DMS53 treated with DMSO at 0.1 percent for 48 hours (cell line): ENCODE results near the gene PRRX2.
A peak's percentile ranks its signal among the peaks of the same experiment; 100 is the strongest.

ENCODE experiments used
- DNase-seq: peaks from one replicate; lab custom pipeline; 2025; ENCODE audit not compliant: unreplicated experiment; lab: John Stamatoyannopoulos, UW

Gene PRRX2

GRCh38 chr9:129665389-129665775 is at the start of gene PRRX2:
PRRX2 (plus strand) TSS chr9:129665647; CDS start chr9:129665868, 221 bp downstream.
- no peak for DNase-seq

- DNase-seq = peak; percentile 55
Measured at GRCh38 chr9:129617167-129617566, 48.3 kb upstream of the PRRX2 start.

- no peak for DNase-seq
Measured at GRCh38 chr9:129619787-129620668, 45.4 kb upstream of the PRRX2 start.

GRCh38 chr9:129620669-129621295 is 44.7 kb upstream of the PRRX2 start, which contains the start of gene C9orf50:
C9orf50 (minus strand) TSS chr9:129621101; CDS start chr9:129620574, 527 bp downstream.
- DNase-seq = no peak

- no peak for DNase-seq
Measured at GRCh38 chr9:129623331-129623730, 42.1 kb upstream of the PRRX2 start.

GRCh38 chr9:129624168-129624759 is 41.2 kb upstream of the PRRX2 start:
- DNase-seq = peak; percentile 23

GRCh38 chr9:129624947-129625346 is 40.5 kb upstream of the PRRX2 start:
- peak; percentile 18 for DNase-seq

- DNase-seq = peak; percentile 61
Measured at GRCh38 chr9:129626079-129626624, 39.3 kb upstream of the PRRX2 start, which contains the start of gene NTMT1. NTMT1 (plus strand) TSS chr9:129626163; CDS start chr9:129632704, 6,541 bp downstream.

- no peak for DNase-seq
Measured at GRCh38 chr9:129626625-129627284, 38.7 kb upstream of the PRRX2 start.

GRCh38 chr9:129627556-129628440 is 37.6 kb upstream of the PRRX2 start:
- DNase-seq = no peak

GRCh38 chr9:129628709-129629108 is 36.7 kb upstream of the PRRX2 start:
- DNase-seq = no peak

- no peak for DNase-seq
Measured at GRCh38 chr9:129629251-129629820, 36.1 kb upstream of the PRRX2 start.

GRCh38 chr9:129630967-129631673 is 34.3 kb upstream of the PRRX2 start:
- no peak for DNase-seq

- DNase-seq = no peak
Measured at GRCh38 chr9:129631674-129632129, 33.7 kb upstream of the PRRX2 start.

- no peak for DNase-seq
Measured at GRCh38 chr9:129632460-129632859, 33.0 kb upstream of the PRRX2 start.

GRCh38 chr9:129633207-129633606 is 32.2 kb upstream of the PRRX2 start:
- DNase-seq = no peak

GRCh38 chr9:129633848-129634247 is 31.6 kb upstream of the PRRX2 start:
- no peak for DNase-seq

GRCh38 chr9:129635099-129636065 is 30.1 kb upstream of the PRRX2 start:
- DNase-seq = no peak
